Measurements from ENCODE around the gene GRIN3A. TPM values are rescaled to one million over a fixed set of nuclear protein-coding genes. Genes with fewer than 3 reads are reported as not detected.

The GRIN3A gene
- total RNA-seq, 3 donors from 2014 or later (not counting 1 experiment from before 2014, with no cell fraction given), result not detected

- H3K4me1 Mint-ChIP-seq, result no peaks in the 10 kb centered on the region
These were observed 211.4 kb downstream of the GRIN3A start for GRCh38 chr9:101527066-101527465.

GRCh38 chr9:101524371-101524770 lies 214.1 kb downstream of the GRIN3A start:
- H3K4me1 ChIP-seq (ENCODE audit: control insufficient read depth, insufficient read depth, low read length), result no peaks in the 10 kb centered on the region
- intact Hi-C loops (cut with micrococcal nuclease), result no loop called here
- no peak for TF ChIP-seq CTCF (IDR thresholded peaks at IDR 0.05)
- H3K4me3 ChIP-seq (ENCODE audit: low read length), result no peak overlapping the region
- H3K4me1 Mint-ChIP-seq, result no peaks in the 10 kb centered on the region
- no peaks in the 10 kb centered on the region for H3K9me3 Mint-ChIP-seq
- H3K4me3 Mint-ChIP-seq, result no peak overlapping the region
- DNase-seq, result no peak
- ATAC-seq, result no peak
- H3K36me3 ChIP-seq (ENCODE audit: control insufficient read depth, insufficient read depth, low read length), result no peaks in the 10 kb centered on the region
- no peaks in the 10 kb centered on the region for H3K9me3 ChIP-seq (ENCODE audit: control insufficient read depth, insufficient read depth, low read length)
- 93% methylated on average over 6 of the region's 6 CpGs for WGBS (ENCODE audit: insufficient coverage)
- no peaks in the 10 kb centered on the region for H3K36me3 Mint-ChIP-seq
- H3K27ac ChIP-seq (ENCODE audit: low read length), result no peak overlapping the region
- H3K27ac Mint-ChIP-seq, result no peak overlapping the region
- no peaks in the 10 kb centered on the region for H3K27me3 ChIP-seq (ENCODE audit: control insufficient read depth, insufficient read depth, low read length)
- H3K27me3 Mint-ChIP-seq (ENCODE audit: low read depth in 2 of 2), result peaks cover 37 to 53% of the 10 kb centered on the region in 2 donors

More at GRCh38 chr9:101527066-101527465, 211.4 kb downstream of the GRIN3A start:
- intact Hi-C loops (cut with micrococcal nuclease), result no loop called here
- Mint-ChIP-seq H3K27ac (no peak overlapping the region), H3K27me3 (ENCODE audit: low read depth in 2 of 2) (peaks cover 30 to 38% of the 10 kb centered on the region in 2 donors), H3K4me3 (no peak overlapping the region), H3K9me3 (no peaks in the 10 kb centered on the region), H3K36me3 (no peaks in the 10 kb centered on the region)
- H3K4me3 ChIP-seq (ENCODE audit: low read length), result no peak overlapping the region
- ATAC-seq (no peak), DNase-seq (no peak)
- no peaks in the 10 kb centered on the region for H3K4me1 ChIP-seq (ENCODE audit: control insufficient read depth, insufficient read depth, low read length)
- no peaks in the 10 kb centered on the region for H3K36me3 ChIP-seq (ENCODE audit: control insufficient read depth, insufficient read depth, low read length)
- no peaks in the 10 kb centered on the region for H3K9me3 ChIP-seq (ENCODE audit: control insufficient read depth, insufficient read depth, low read length)
- TF ChIP-seq CTCF (IDR thresholded peaks at IDR 0.05), result no peak
- H3K27me3 ChIP-seq (ENCODE audit: control insufficient read depth, insufficient read depth, low read length), result no peaks in the 10 kb centered on the region
- 84% methylated on average over 5 of the region's 6 CpGs for WGBS (ENCODE audit: insufficient coverage)
- H3K27ac ChIP-seq (ENCODE audit: low read length), result no peak overlapping the region

Other genes with a start within 250 kb of the GRIN3A start
- 10 to 100 TPM; 35.5 to 44.2 (median 42.5) TPM for gene RNF20, start 204.8 kb downstream of the GRIN3A start, total RNA-seq
- gene PPP3R2, start 143.7 kb downstream of the GRIN3A start, total RNA-seq, result not detected